ENCODE results near the gene DUSP28. TPM values are rescaled to one million over a fixed set of nuclear protein-coding genes. Genes with fewer than 3 reads are reported as not detected.
A peak's percentile ranks its signal among the peaks of the same experiment; 100 is the strongest.

Gene DUSP28
- total RNA-seq, 1 experiment from 2014 or later: 2.3 TPM

DNA sequence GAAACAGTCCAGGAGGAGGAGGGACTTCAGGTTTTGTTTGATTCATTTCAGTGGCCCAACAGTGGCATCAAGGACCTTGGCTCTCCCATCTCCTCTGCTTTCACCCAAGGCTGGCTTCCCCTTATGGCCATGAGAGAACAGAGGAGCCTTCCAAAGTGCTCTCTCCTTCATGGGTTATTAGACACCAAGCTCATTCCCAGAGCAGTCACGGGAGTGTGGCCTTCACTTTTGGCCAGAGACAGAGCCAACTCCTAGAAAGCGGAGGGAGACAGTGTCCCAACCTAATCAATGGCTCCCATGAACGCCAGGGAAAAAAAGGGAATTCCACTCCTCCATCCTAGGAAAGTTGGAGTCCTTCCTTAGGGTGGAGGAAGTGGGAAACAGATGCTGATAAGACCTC, 871 bp upstream of the DUSP28 start:
- no peak for ATAC-seq
- TF ChIP-seq FOXK1 (CRISPR knock-in tag; IDR thresholded peaks at IDR 0.05) (no peak), SP1 (CRISPR knock-in tag; conservative IDR thresholded peaks at IDR 0.05) (no peak), ZNF219 (CRISPR knock-in tag; IDR thresholded peaks at IDR 0.05; ENCODE audit: borderline replicate concordance) (no peak), MYBL2 (CRISPR knock-in tag; IDR thresholded peaks at IDR 0.05) (no peak), RORB (CRISPR knock-in tag; IDR thresholded peaks at IDR 0.05) (no peak), ZNF232 (CRISPR knock-in tag; IDR thresholded peaks at IDR 0.05) (no peak), KAT7 (CRISPR knock-in tag; IDR thresholded peaks at IDR 0.05; ENCODE audit: borderline replicate concordance) (no peak), OVOL2 (CRISPR knock-in tag; IDR thresholded peaks at IDR 0.05; ENCODE audit: borderline replicate concordance) (no peak)
- TF ChIP-seq, protein P1, sequence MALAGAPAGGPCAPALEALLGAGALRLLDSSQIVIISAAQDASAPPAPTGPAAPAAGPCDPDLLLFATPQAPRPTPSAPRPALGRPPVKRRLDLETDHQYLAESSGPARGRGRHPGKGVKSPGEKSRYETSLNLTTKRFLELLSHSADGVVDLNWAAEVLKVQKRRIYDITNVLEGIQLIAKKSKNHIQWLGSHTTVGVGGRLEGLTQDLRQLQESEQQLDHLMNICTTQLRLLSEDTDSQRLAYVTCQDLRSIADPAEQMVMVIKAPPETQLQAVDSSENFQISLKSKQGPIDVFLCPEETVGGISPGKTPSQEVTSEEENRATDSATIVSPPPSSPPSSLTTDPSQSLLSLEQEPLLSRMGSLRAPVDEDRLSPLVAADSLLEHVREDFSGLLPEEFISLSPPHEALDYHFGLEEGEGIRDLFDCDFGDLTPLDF (CRISPR knock-in tag; IDR thresholded peaks at IDR 0.05): no peak
- TF ChIP-seq, protein P2, sequence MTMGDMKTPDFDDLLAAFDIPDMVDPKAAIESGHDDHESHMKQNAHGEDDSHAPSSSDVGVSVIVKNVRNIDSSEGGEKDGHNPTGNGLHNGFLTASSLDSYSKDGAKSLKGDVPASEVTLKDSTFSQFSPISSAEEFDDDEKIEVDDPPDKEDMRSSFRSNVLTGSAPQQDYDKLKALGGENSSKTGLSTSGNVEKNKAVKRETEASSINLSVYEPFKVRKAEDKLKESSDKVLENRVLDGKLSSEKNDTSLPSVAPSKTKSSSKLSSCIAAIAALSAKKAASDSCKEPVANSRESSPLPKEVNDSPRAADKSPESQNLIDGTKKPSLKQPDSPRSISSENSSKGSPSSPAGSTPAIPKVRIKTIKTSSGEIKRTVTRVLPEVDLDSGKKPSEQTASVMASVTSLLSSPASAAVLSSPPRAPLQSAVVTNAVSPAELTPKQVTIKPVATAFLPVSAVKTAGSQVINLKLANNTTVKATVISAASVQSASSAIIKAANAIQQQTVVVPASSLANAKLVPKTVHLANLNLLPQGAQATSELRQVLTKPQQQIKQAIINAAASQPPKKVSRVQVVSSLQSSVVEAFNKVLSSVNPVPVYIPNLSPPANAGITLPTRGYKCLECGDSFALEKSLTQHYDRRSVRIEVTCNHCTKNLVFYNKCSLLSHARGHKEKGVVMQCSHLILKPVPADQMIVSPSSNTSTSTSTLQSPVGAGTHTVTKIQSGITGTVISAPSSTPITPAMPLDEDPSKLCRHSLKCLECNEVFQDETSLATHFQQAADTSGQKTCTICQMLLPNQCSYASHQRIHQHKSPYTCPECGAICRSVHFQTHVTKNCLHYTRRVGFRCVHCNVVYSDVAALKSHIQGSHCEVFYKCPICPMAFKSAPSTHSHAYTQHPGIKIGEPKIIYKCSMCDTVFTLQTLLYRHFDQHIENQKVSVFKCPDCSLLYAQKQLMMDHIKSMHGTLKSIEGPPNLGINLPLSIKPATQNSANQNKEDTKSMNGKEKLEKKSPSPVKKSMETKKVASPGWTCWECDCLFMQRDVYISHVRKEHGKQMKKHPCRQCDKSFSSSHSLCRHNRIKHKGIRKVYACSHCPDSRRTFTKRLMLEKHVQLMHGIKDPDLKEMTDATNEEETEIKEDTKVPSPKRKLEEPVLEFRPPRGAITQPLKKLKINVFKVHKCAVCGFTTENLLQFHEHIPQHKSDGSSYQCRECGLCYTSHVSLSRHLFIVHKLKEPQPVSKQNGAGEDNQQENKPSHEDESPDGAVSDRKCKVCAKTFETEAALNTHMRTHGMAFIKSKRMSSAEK (CRISPR knock-in tag; IDR thresholded peaks at IDR 0.05; ENCODE audit: borderline replicate concordance): no peak
- TF ChIP-seq, protein P3, sequence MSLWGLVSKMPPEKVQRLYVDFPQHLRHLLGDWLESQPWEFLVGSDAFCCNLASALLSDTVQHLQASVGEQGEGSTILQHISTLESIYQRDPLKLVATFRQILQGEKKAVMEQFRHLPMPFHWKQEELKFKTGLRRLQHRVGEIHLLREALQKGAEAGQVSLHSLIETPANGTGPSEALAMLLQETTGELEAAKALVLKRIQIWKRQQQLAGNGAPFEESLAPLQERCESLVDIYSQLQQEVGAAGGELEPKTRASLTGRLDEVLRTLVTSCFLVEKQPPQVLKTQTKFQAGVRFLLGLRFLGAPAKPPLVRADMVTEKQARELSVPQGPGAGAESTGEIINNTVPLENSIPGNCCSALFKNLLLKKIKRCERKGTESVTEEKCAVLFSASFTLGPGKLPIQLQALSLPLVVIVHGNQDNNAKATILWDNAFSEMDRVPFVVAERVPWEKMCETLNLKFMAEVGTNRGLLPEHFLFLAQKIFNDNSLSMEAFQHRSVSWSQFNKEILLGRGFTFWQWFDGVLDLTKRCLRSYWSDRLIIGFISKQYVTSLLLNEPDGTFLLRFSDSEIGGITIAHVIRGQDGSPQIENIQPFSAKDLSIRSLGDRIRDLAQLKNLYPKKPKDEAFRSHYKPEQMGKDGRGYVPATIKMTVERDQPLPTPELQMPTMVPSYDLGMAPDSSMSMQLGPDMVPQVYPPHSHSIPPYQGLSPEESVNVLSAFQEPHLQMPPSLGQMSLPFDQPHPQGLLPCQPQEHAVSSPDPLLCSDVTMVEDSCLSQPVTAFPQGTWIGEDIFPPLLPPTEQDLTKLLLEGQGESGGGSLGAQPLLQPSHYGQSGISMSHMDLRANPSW (CRISPR knock-in tag; conservative IDR thresholded peaks at IDR 0.05; ENCODE audit: low read depth): no peak
- TF ChIP-seq, protein P4, sequence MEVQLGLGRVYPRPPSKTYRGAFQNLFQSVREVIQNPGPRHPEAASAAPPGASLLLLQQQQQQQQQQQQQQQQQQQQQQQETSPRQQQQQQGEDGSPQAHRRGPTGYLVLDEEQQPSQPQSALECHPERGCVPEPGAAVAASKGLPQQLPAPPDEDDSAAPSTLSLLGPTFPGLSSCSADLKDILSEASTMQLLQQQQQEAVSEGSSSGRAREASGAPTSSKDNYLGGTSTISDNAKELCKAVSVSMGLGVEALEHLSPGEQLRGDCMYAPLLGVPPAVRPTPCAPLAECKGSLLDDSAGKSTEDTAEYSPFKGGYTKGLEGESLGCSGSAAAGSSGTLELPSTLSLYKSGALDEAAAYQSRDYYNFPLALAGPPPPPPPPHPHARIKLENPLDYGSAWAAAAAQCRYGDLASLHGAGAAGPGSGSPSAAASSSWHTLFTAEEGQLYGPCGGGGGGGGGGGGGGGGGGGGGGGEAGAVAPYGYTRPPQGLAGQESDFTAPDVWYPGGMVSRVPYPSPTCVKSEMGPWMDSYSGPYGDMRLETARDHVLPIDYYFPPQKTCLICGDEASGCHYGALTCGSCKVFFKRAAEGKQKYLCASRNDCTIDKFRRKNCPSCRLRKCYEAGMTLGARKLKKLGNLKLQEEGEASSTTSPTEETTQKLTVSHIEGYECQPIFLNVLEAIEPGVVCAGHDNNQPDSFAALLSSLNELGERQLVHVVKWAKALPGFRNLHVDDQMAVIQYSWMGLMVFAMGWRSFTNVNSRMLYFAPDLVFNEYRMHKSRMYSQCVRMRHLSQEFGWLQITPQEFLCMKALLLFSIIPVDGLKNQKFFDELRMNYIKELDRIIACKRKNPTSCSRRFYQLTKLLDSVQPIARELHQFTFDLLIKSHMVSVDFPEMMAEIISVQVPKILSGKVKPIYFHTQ (CRISPR knock-in tag; IDR thresholded peaks at IDR 0.05): no peak
- TF ChIP-seq, protein P5, sequence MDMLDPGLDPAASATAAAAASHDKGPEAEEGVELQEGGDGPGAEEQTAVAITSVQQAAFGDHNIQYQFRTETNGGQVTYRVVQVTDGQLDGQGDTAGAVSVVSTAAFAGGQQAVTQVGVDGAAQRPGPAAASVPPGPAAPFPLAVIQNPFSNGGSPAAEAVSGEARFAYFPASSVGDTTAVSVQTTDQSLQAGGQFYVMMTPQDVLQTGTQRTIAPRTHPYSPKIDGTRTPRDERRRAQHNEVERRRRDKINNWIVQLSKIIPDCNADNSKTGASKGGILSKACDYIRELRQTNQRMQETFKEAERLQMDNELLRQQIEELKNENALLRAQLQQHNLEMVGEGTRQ (CRISPR knock-in tag; IDR thresholded peaks at IDR 0.05): no peak
- TF ChIP-seq, protein P6, sequence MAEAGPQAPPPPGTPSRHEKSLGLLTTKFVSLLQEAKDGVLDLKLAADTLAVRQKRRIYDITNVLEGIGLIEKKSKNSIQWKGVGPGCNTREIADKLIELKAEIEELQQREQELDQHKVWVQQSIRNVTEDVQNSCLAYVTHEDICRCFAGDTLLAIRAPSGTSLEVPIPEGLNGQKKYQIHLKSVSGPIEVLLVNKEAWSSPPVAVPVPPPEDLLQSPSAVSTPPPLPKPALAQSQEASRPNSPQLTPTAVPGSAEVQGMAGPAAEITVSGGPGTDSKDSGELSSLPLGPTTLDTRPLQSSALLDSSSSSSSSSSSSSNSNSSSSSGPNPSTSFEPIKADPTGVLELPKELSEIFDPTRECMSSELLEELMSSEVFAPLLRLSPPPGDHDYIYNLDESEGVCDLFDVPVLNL (CRISPR knock-in tag; IDR thresholded peaks at IDR 0.05; ENCODE audit: borderline replicate concordance, low read depth): no peak
- peaks cover 32% of the 10 kb centered on the region for H3K27me3 Mint-ChIP-seq (ENCODE audit: low read depth)
- H3K4me3 Mint-ChIP-seq: peak overlapping the region; percentile 66
- DNase-seq (ENCODE audit: low spot score): no peak
- H3K9me3 Mint-ChIP-seq: no peaks in the 10 kb centered on the region
- POLR2A ChIA-PET: no interaction called here
- H3K4me1 Mint-ChIP-seq: peaks cover 29% of the 10 kb centered on the region
- CTCF ChIA-PET: no interaction called here
- no peak overlapping the region for H3K27ac Mint-ChIP-seq
- no peaks in the 10 kb centered on the region for H3K36me3 Mint-ChIP-seq

All from WTC11 (cell line).